C4-2B (cell line): ENCODE results near the gene SKI.

Source experiments
- ZFX ChIP-seq: fragments of 450-650 bp; IDR thresholded peaks from 2 replicates; pipeline ENCODE4 v1.6.1; 2017
- TF ChIP-seq, protein P1 (sequence below): fragments of 450-650 bp; conservative IDR thresholded peaks from 2 replicates; pipeline ENCODE4 v1.5.1; 2017; ENCODE audit warnings: mild to moderate bottlenecking

DNA sequence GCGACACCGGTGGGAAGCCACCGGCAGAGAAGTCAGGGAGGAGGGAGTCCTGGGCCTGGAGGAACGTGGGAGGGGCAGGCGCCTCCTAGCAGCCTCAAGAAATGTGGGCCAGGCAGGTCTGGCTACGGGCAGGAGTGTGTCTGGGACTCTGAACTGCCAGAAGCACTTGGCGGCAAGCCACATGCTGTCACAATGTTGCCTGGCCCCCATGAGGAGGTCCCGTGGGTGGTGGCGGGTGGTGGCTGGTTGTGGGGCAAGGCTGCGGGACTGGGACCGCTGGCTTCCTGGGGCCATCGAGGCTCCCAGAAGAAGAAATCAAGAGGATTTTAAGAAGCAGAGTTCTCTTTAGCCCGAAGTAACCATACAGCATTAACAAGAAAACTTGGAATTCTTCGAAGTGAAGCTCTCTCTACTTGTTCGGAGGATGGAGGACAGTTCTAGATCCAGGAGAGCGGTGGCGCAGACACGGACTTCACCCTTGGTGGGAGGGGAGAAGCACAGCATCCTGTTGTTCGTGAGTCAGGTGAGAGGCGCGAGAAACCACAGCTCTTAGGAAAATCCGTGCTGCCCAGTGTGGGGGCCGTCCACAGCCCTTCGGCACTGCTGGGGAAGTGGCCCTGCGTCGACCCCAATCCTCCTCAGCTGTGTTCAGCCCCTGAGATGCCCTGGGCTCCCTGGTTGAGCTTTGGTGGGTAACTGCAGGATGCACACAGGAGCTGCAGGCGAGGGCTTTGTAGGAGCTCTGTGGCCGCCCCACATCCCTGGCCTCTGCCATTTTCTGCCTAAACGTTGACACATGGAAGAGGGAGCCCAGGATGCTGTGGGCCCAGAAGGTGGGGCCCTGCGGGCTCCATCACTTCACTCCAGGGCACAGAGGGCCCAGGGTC, 12.4 kb downstream of the SKI start:
- TF ChIP-seq, protein P1, sequence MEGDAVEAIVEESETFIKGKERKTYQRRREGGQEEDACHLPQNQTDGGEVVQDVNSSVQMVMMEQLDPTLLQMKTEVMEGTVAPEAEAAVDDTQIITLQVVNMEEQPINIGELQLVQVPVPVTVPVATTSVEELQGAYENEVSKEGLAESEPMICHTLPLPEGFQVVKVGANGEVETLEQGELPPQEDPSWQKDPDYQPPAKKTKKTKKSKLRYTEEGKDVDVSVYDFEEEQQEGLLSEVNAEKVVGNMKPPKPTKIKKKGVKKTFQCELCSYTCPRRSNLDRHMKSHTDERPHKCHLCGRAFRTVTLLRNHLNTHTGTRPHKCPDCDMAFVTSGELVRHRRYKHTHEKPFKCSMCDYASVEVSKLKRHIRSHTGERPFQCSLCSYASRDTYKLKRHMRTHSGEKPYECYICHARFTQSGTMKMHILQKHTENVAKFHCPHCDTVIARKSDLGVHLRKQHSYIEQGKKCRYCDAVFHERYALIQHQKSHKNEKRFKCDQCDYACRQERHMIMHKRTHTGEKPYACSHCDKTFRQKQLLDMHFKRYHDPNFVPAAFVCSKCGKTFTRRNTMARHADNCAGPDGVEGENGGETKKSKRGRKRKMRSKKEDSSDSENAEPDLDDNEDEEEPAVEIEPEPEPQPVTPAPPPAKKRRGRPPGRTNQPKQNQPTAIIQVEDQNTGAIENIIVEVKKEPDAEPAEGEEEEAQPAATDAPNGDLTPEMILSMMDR, result no peak
- TF ChIP-seq ZFX, result no peak
